Epithelial cell of esophagus (primary cell): ENCODE measurements around the gene LANCL3.
A peak's percentile ranks its signal among the peaks of the same experiment; 100 is the strongest.

Experiments used
- DNase-seq: peaks from one replicate; pipeline ENCODE4 v3.0.0; 2010; ENCODE audit warnings: low read depth
- H3K4me3 ChIP-seq: 2 replicates; pipeline ENCODE4 v1.5.1; 2011; ENCODE audit warnings: mild to moderate bottlenecking, low read length, control low read depth
- TF ChIP-seq, protein P1 (sequence below): IDR thresholded peaks from 2 replicates; pipeline ENCODE4 v1.5.1; 2011; ENCODE audit warnings: low read depth, mild to moderate bottlenecking, low read length, control low read depth, inconsistent platforms; ENCODE audit not compliant: insufficient read depth; ENCODE audit errors: missing control alignments

The LANCL3 gene

DNA sequence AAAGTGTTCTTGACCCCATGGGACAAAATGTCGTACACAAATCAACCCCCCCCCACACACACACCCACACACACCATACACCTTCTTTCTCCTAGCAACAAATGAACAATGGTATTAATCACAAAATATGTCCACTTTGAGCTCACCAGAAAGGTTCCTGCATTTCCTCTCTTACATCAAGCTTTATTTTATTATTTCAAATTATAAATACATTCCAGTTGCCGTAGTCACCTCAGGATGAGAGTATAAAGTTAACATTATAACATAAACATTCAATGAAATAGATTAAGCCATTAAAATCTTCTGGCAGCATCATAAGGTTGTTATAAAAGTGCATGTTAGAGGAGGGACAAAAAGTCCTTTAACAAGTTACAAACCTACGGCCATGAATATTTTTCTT is 121.5 kb downstream of the LANCL3 start:
- TF ChIP-seq, protein P1, sequence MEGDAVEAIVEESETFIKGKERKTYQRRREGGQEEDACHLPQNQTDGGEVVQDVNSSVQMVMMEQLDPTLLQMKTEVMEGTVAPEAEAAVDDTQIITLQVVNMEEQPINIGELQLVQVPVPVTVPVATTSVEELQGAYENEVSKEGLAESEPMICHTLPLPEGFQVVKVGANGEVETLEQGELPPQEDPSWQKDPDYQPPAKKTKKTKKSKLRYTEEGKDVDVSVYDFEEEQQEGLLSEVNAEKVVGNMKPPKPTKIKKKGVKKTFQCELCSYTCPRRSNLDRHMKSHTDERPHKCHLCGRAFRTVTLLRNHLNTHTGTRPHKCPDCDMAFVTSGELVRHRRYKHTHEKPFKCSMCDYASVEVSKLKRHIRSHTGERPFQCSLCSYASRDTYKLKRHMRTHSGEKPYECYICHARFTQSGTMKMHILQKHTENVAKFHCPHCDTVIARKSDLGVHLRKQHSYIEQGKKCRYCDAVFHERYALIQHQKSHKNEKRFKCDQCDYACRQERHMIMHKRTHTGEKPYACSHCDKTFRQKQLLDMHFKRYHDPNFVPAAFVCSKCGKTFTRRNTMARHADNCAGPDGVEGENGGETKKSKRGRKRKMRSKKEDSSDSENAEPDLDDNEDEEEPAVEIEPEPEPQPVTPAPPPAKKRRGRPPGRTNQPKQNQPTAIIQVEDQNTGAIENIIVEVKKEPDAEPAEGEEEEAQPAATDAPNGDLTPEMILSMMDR, result no peak
- H3K4me3 ChIP-seq, result no peak overlapping the region
- DNase-seq, result no peak

DNA sequence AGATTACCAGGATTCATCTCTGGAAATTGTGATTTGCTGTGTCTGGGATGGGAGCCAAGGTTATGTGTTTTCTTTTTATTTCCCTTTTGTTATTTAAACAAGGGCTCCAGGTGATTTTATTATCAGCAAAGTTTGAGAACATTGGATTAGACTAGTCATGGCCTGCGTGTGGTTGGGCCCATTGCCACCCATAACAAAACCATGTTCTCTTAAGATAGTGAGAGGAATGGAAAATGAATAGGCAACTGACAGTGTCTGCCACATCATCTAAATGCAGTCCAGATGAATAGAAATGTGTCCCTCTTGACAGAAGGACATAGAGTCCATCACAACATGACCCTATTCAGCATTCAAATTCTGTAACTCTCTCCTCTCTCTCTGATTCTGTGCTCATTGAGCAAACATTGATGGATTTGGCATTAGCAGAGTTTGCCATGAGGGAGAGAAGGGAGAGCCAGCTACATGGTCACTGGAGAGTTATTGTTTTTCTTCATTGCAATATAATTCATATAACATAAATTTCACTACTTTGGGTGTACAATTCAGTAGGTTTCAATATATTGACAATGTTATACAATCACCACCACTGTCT is 125.8 kb downstream of the LANCL3 start:
- DNase-seq, result peak; percentile 36
- TF ChIP-seq, protein P1, result no peak
- H3K4me3 ChIP-seq, result no peak overlapping the region

DNA sequence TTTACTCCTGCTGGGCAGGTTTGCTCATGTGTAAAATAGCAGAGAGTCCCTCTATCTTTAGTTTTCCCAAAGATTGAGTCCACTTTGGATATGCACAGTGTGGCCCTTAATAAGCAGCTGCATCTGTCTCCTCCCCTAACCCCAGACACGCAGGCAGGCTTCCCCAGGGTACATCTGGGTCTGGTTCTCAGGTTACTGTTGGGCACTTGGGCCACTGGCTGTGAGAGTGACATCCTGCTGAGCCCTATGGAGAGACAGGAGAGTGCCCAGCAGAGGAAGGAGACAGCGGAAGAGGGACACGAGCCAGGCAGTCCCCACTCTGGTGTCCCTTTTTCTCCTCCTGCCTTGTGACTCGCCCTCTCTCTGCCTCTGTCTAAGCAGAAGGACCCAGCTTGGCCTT is 130.1 kb downstream of the LANCL3 start:
- H3K4me3 ChIP-seq, result no peak overlapping the region
- DNase-seq, result no peak
- TF ChIP-seq, protein P1, result no peak

DNA sequence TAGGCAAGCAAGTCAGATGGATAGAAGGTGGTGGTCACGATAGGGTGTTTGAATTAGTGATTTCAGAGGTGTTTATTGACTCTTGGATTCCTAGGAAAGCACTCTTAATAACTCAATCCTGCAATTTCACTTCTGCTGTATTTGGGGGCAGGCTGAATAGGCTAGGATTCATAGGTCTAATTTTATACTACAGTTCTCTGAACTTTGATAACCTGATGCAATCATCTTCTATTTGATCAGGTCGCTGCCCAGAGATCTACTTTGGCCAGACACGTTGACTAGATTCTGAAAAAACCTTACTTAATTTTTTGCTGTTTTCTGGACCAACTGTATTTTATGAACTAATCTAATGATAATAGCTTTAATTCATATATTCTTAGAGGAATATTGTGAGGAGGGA is 140.5 kb downstream of the LANCL3 start:
- DNase-seq, result no peak
- TF ChIP-seq, protein P1, result no peak
- H3K4me3 ChIP-seq, result no peak overlapping the region

DNA sequence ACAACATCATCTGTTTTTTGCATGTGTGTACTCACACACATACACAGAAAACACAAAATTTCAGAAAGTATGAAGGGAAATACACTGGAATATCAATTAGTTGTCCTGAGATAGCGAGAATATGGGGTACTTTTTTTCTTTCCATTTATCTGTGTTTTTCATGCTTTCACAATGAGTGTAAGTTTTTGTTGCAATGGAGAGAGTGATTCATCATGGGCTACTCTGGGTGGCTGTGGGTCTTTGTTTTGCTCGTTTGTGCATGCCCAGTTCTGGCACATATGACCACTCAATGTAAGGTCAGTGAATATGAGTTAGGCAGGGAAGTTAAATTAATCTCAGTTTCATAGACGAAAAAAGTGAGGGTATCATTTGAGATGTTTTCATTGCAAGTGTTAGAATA is 141.0 kb downstream of the LANCL3 start:
- peak; percentile 60 for DNase-seq
- H3K4me3 ChIP-seq, result no peak overlapping the region
- TF ChIP-seq, protein P1, result no peak

DNA sequence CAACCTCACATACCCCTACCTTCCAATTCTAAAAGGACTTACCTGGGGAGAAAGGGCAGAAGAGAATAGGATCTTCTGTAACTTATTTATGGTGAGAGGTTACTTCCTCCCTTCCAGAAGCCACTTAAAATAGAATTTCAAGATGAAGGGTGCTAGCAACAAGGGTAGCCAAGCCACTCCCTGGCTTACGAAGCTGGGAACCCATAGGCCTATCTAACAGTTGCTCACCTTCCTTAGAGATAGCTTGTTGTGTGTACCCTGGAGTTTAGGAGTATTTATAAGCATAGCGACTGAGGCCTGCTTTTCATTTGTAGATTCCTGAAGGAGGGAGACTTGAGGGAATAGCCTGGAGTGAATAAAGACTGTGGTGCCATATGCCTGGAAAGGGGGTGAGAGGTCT is 143.0 kb downstream of the LANCL3 start:
- TF ChIP-seq, protein P1, result no peak
- no peak for DNase-seq
- no peak overlapping the region for H3K4me3 ChIP-seq

DNA sequence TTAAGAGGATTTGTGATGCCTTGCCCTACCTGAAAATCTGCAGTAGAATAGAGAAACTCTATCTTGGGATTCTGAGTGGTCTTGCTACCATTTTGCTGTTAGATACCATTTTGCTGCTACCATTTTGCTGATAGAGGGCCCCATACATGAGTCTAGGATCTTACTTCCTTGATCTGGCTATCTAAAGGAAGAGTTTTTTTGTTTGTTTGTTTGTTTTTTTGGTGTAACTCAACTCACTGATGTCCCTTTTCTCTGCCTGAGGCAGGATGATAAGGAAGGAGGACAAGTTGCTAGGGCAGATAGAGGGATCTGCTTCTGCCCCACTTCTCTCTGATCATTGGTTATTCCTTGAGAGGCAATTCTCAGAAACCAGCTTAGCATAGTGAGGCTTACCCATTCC is 145.1 kb downstream of the LANCL3 start:
- no peak overlapping the region for H3K4me3 ChIP-seq
- TF ChIP-seq, protein P1, result no peak
- DNase-seq, result no peak
